KMS-11 (cell line): ENCODE measurements around the gene PHKB.

Experiments used
- H2AFZ ChIP-seq: fragments of 200-600 bp; sonication (generic); 2 replicates; pipeline ENCODE4 v1.6.1; 2016; ENCODE audit warnings: antibody characterized with exemption, mixed run types, low read depth
- H3K27ac ChIP-seq: fragments of 200-600 bp; sonication (generic); 2 replicates; pipeline ENCODE4 v1.6.1; 2016; ENCODE audit warnings: mild to moderate bottlenecking, mixed run types
- H3K27me3 ChIP-seq: fragments of 200-600 bp; sonication (generic); 2 replicates; pipeline ENCODE4 v1.6.1; 2017; ENCODE audit warnings: mild to moderate bottlenecking, low read depth, mixed run types, moderate library complexity; ENCODE audit not compliant: insufficient read depth
- H3K36me3 ChIP-seq: fragments of 200-600 bp; sonication (generic); 2 replicates; pipeline ENCODE4 v1.6.1; 2017; ENCODE audit warnings: mild to moderate bottlenecking, mixed run types; ENCODE audit not compliant: insufficient read depth
- H3K4me1 ChIP-seq: fragments of 200-600 bp; sonication (generic); 2 replicates; pipeline ENCODE4 v1.6.1; 2016; ENCODE audit warnings: mild to moderate bottlenecking, low read depth, mixed run types; ENCODE audit not compliant: poor library complexity, severe bottlenecking
- H3K4me2 ChIP-seq: fragments of 200-600 bp; sonication (generic); 2 replicates; pipeline ENCODE4 v1.7.0; 2016; ENCODE audit warnings: mild to moderate bottlenecking, mixed run types
- H3K4me3 ChIP-seq: fragments of 200-600 bp; sonication (generic); IDR thresholded peaks from 2 replicates; pipeline ENCODE4 v1.6.1; 2017; ENCODE audit warnings: low read depth, low read length, mixed read lengths; ENCODE audit not compliant: insufficient read depth
- H3K79me2 ChIP-seq: fragments of 200-600 bp; sonication (generic); 2 replicates; pipeline ENCODE4 v1.6.1; 2016; ENCODE audit warnings: low read depth, mixed run types; ENCODE audit not compliant: insufficient read depth
- H3K9ac ChIP-seq: fragments of 200-600 bp; sonication (generic); 2 replicates; pipeline ENCODE4 v1.6.1; 2016; ENCODE audit warnings: mild to moderate bottlenecking, mixed run types
- H4K20me1 ChIP-seq: fragments of 200-600 bp; sonication (generic); 2 replicates; pipeline ENCODE4 v1.6.1; 2016; ENCODE audit warnings: mild to moderate bottlenecking, mixed run types; ENCODE audit not compliant: insufficient read depth
- CTCF ChIP-seq: fragments of 200-600 bp; sonication (generic); conservative IDR thresholded peaks from 2 replicates; pipeline ENCODE4 v1.6.1; 2017; ENCODE audit warnings: low read depth, mild to moderate bottlenecking, antibody characterized with exemption, low read length, moderate library complexity, mixed read lengths

PHKB gene

GRCh38 chr16:47571711-47572110 lies 110.6 kb downstream of the PHKB start:
- Histone ChIP-seq H3K36me3 (no peaks in the 10 kb centered on the region), H3K27me3 (no peaks in the 10 kb centered on the region), H4K20me1 (no peaks in the 10 kb centered on the region), H3K4me1 (peaks cover 33% of the 10 kb centered on the region), H3K79me2 (0 out of 2 replicates have a peak, but pooled peaks cover 8% of the 10 kb centered on the region), H3K9ac (no peak overlapping the region), H3K4me2 (no peak overlapping the region), H3K27ac (no peak overlapping the region), H3K4me3 (no peak overlapping the region), H2AFZ (no peak overlapping the region)
- no peak for TF ChIP-seq CTCF

GRCh38 chr16:47574091-47575054 lies 113.2 kb downstream of the PHKB start:
- H3K27ac ChIP-seq: no peak overlapping the region
- TF ChIP-seq CTCF: no peak
- no peaks in the 10 kb centered on the region for H3K27me3 ChIP-seq
- H3K36me3 ChIP-seq: no peaks in the 10 kb centered on the region
- H3K4me1 ChIP-seq: peaks cover 19% of the 10 kb centered on the region
- H3K79me2 ChIP-seq: no peaks in the 10 kb centered on the region
- H3K4me2 ChIP-seq: peak overlapping the region; percentile 33; the same call in 1 of the 2 replicates
- H4K20me1 ChIP-seq: no peaks in the 10 kb centered on the region
- no peak overlapping the region for H3K4me3 ChIP-seq
- H3K9ac ChIP-seq: no peak overlapping the region
- no peak overlapping the region for H2AFZ ChIP-seq

GRCh38 chr16:47577029-47577428 lies 115.9 kb downstream of the PHKB start:
- H3K9ac ChIP-seq: no peak overlapping the region
- no peaks in the 10 kb centered on the region for H3K36me3 ChIP-seq
- no peak for TF ChIP-seq CTCF

GRCh38 chr16:47578033-47578432 lies 116.9 kb downstream of the PHKB start:
- no peaks in the 10 kb centered on the region for H4K20me1 ChIP-seq
- no peak overlapping the region for H3K4me2 ChIP-seq
- H3K27ac ChIP-seq: no peak overlapping the region
- H3K27me3 ChIP-seq: no peaks in the 10 kb centered on the region
- no peak overlapping the region for H3K9ac ChIP-seq
- no peaks in the 10 kb centered on the region for H3K36me3 ChIP-seq
- no peak overlapping the region for H2AFZ ChIP-seq
- H3K79me2 ChIP-seq: no peaks in the 10 kb centered on the region
- H3K4me1 ChIP-seq: peaks cover 19% of the 10 kb centered on the region
- H3K4me3 ChIP-seq: no peak overlapping the region
- no peak for TF ChIP-seq CTCF

More at GRCh38 chr16:47577029-47577428, 115.9 kb downstream of the PHKB start:
- Histone ChIP-seq H4K20me1 (no peaks in the 10 kb centered on the region), H2AFZ (no peak overlapping the region), H3K27me3 (no peaks in the 10 kb centered on the region), H3K27ac (no peak overlapping the region), H3K79me2 (no peaks in the 10 kb centered on the region), H3K4me3 (no peak overlapping the region), H3K4me1 (peaks cover 19% of the 10 kb centered on the region), H3K4me2 (no peak overlapping the region)
